Testis (tissue), 3 donors: ENCODE data around the gene ETFB. TPM values are rescaled to one million over a fixed set of nuclear protein-coding genes. Genes with fewer than 3 reads are reported as not detected.

Experiments
- DNase-seq: peaks from one replicate; pipeline ENCODE4 v3.0.0-alpha.2; 2019
- H3K27ac ChIP-seq, 2 donors: fragments of 200-600 bp; sonication (generic); one replicate each; pipeline ENCODE4 v1.5.1; 2019
- H3K27me3 ChIP-seq: fragments of 200-600 bp; sonication (generic); one replicate; pipeline ENCODE4 v1.5.1; 2019
- H3K36me3 ChIP-seq: fragments of 200-600 bp; sonication (generic); one replicate; pipeline ENCODE4 v1.5.1; 2017; ENCODE audit warnings: low read depth; ENCODE audit errors: missing control alignments
- H3K4me1 ChIP-seq: fragments of 200-600 bp; sonication (generic); one replicate; pipeline ENCODE4 v1.5.1; 2019
- H3K4me3 ChIP-seq, 2 donors: fragments of 200-600 bp; sonication (generic); one replicate each; pipeline ENCODE4 v1.5.1; 2017 to 2019
- H3K9me3 ChIP-seq: fragments of 200-600 bp; sonication (generic); one replicate; pipeline ENCODE4 v1.5.1; 2017
- POLR2A ChIP-seq: fragments of 450-650 bp; IDR thresholded peaks from one replicate; pipeline ENCODE4 v1.6.1; 2017; ENCODE audit warnings: antibody characterized with exemption, mild to moderate bottlenecking, moderate library complexity
- WGBS, 2 donors: methylation state at CpG; one replicate each; pipeline ENCODE4 v1.1.5; 2018; 5-methylcytosine and 5-hydroxymethylcytosine counted together
- intact Hi-C: fragments of 100-400 bp; cut with DNase I; formaldehyde crosslinking; loops from one replicate; pipeline ENCODE4 v1.15.1; 2023; ENCODE audit warnings: low total_unique reads
- polyA plus RNA-seq: library from polyadenylated mRNA; stranded (reverse); fragments of 350-450 nt; fragmentation: Illumina TruSeq; extraction: RNeasy Lipid Tissue Mini Kit (QIAGEN cat#74804); gene quantifications from one replicate; pipeline ENCODE4 v1.2.3, GENCODE V29; 2014; ENCODE audit warnings: low read depth, low replicate concordance; ENCODE audit not compliant: insufficient read depth
- total RNA-seq, 2 donors: library from RNA; depleted of rRNA; stranded (reverse); fragments of >200 nt; gene quantifications; one replicate each; pipeline ENCODE4 v1.2.3, GENCODE V29; 2016
- TF ChIP-seq, protein P1 (sequence below), 3 experiments: fragments of 450-650 bp in 2 of 3; fragments of 200-600 bp in 1 of 3; sonication (generic) in 1 of 3; IDR thresholded peaks; one replicate each; pipeline ENCODE4 v1.5.1; 2016 to 2019; ENCODE audit warnings: antibody characterized with exemption in 3 of 3, mild to moderate bottlenecking in 2 of 3, moderate library complexity in 1 of 3

The ETFB gene
- total and polyA plus RNA-seq, 3 donors from 2014 or later = 109 to 146 (median 110) TPM

- Histone ChIP-seq H3K4me1 (peaks cover 5% of the 10 kb centered on the region), H3K36me3 (no peaks in the 10 kb centered on the region), H3K27ac (no peak overlapping the region), H3K27me3 (no peaks in the 10 kb centered on the region), H3K9me3 (no peaks in the 10 kb centered on the region), H3K4me3 (no peak overlapping the region)
- 69 to 79% methylated on average over 4 of the region's 4 CpGs for WGBS, 2 donors
- TF ChIP-seq POLR2A = no peak
- TF ChIP-seq, protein P1, sequence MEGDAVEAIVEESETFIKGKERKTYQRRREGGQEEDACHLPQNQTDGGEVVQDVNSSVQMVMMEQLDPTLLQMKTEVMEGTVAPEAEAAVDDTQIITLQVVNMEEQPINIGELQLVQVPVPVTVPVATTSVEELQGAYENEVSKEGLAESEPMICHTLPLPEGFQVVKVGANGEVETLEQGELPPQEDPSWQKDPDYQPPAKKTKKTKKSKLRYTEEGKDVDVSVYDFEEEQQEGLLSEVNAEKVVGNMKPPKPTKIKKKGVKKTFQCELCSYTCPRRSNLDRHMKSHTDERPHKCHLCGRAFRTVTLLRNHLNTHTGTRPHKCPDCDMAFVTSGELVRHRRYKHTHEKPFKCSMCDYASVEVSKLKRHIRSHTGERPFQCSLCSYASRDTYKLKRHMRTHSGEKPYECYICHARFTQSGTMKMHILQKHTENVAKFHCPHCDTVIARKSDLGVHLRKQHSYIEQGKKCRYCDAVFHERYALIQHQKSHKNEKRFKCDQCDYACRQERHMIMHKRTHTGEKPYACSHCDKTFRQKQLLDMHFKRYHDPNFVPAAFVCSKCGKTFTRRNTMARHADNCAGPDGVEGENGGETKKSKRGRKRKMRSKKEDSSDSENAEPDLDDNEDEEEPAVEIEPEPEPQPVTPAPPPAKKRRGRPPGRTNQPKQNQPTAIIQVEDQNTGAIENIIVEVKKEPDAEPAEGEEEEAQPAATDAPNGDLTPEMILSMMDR (IDR thresholded peaks at IDR 0.05) = no peak
- no peak for DNase-seq
- intact Hi-C loops = no loop called here
Measured at GRCh38 chr19:51370230-51370629, 4.0 kb upstream of the ETFB start.

- Histone ChIP-seq H3K9me3 (no peaks in the 10 kb centered on the region), H3K36me3 (no peaks in the 10 kb centered on the region), H3K4me3 (peak within 1 kb of the TSS; percentile 69 to 74), H3K27ac (peak within 1 kb of the TSS; percentile 78 to 95), H3K27me3 (no peaks in the 10 kb centered on the region), H3K4me1 (peaks cover 14% of the 10 kb centered on the region)
- WGBS, 2 donors = 44 to 62% methylated on average over 13 to 23 of the region's 23 CpGs
- intact Hi-C loops = no loop called here
- DNase-seq = no peak
- TF ChIP-seq, protein P1 (IDR thresholded peaks at IDR 0.05) = no peak
- TF ChIP-seq POLR2A = no peak
Measured at GRCh38 chr19:51368366-51369282, 2.4 kb upstream of the ETFB start, which contains the start of gene CLDND2. Gene CLDND2 (minus strand): TSS chr19:51369003. CDS start chr19:51368577, 426 bp downstream.

DNA sequence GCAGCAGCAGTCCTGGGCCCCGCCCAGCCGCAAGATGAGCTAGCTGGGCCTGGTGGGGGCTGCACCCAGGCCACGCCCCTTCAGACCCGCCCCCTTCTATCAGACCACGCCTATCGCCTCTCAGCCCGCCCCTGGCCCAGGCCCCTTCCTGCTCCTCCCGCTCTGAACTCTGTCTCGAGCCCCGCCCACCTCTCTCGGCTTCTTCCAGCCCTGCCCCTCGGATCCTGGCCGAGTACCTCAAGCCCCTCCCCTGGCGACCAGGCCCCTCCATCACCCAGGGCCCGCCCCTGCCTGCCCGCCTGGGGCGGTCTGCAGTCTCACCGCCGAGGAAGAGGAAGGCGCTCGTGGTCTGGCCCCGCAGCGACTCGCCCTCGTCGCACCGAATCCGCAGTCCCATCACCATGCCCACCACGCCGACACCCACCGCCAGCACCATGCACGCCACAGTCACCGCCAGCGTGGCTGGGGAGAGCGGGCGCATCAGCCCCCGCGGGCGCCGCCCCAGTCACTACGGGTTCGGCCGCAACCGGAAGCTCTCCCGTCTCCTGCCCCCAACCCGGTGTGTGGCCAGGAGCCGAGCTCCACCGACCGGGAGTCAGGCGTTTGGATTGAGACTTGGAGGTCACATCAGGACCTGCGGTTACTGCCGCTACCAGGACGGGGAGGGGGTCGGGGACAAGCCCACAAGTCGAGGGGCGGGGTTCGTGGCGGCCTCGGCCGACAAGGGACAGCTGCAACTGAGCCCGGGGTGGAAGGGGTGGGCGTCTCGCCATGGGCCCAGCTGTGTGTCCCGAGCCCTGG, 1.6 kb upstream of the ETFB start:
- H3K4me1 ChIP-seq = peaks cover 14% of the 10 kb centered on the region
- H3K4me3 ChIP-seq = peak overlapping the region; percentile 69 to 74
- peak; percentile 100 for DNase-seq
- intact Hi-C loops = no loop called here
- H3K9me3 ChIP-seq = no peaks in the 10 kb centered on the region
- TF ChIP-seq, protein P1 (IDR thresholded peaks at IDR 0.05) = peak in 1 of 3 experiments; percentile 8
- no peak for TF ChIP-seq POLR2A
- no peaks in the 10 kb centered on the region for H3K27me3 ChIP-seq
- 0 to 1% methylated on average over 3 to 47 of the region's 64 CpGs for WGBS, 2 donors
- peak overlapping the region; percentile 78 to 95 for H3K27ac ChIP-seq
- no peaks in the 10 kb centered on the region for H3K36me3 ChIP-seq

GRCh38 chr19:51367255-51367564, 1.0 kb upstream of the ETFB start:
- Histone ChIP-seq H3K27me3 (no peaks in the 10 kb centered on the region), H3K27ac (peak overlapping the region; percentile 87 to 95), H3K4me3 (peak overlapping the region; percentile 69 to 74), H3K36me3 (no peaks in the 10 kb centered on the region), H3K9me3 (no peaks in the 10 kb centered on the region), H3K4me1 (peaks cover 14% of the 10 kb centered on the region)
- intact Hi-C loops = no loop called here
- peak; percentile 21 for DNase-seq
- TF ChIP-seq, protein P1 (IDR thresholded peaks at IDR 0.05) = no peak
- TF ChIP-seq POLR2A = peak; percentile 91
- WGBS, 2 donors = 0 to 1% methylated on average over 10 to 15 of the region's 15 CpGs
